GM19438 (cell line): ENCODE data around the gene WDR91.

ENCODE experiments used
- ATAC-seq: cut with Tn5 transposase; IDR thresholded peaks from one replicate; pipeline ENCODE4 v1.9.1; 2021; ENCODE audit warnings: low read depth; ENCODE audit not compliant: unreplicated experiment

Gene WDR91

GRCh38 chr7:135165862-135166261 lies 45.5 kb downstream of the WDR91 start:
- ATAC-seq, result no peak

DNA sequence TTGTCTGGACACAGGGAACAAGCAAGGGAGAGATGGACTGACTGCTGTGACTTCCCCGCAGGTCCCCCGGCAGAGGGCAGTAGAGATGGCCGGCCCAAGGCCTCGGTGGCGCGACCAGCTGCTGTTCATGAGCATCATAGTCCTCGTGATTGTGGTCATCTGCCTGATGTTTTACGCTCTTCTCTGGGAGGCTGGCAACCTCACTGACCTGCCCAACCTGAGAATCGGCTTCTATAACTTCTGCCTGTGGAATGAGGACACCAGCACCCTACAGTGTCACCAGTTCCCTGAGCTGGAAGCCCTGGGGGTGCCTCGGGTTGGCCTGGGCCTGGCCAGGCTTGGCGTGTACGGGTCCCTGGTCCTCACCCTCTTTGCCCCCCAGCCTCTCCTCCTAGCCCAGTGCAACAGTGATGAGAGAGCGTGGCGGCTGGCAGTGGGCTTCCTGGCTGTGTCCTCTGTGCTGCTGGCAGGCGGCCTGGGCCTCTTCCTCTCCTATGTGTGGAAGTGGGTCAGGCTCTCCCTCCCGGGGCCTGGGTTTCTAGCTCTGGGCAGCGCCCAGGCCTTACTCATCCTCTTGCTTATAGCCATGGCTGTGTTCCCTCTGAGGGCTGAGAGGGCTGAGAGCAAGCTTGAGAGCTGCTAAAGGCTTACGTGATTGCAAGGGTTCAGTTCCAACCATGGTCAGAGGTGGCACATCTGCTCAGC lies 46.8 kb downstream of the WDR91 start:
- no peak for ATAC-seq

DNA sequence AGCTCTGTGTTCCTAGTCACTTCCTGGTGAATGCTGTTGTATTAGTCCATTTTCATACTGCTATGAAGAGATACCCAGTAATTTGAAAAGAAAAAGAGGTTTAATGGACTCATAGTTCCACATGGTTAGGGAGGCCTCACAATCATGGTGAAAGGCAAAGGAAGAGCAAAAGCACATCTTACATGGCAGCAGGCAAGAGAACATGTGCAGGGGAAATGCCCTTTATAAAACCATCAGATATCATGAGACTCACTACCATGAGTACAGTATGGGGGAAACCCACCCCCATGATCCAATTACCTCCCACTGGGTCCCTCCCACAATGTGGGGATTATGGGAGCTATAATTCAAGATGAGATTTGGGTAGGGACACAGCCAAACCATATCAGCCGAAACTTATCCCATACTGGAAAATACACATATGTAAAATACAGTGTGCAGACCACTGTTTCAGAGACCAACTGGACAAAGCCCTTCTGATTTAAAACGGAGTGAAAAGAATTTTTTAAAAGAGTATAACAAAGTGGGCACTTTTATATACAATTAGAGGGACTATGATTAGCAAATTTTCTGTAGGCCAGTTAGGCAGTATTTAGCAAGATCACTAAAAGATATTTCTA lies 48.8 kb downstream of the WDR91 start:
- no peak for ATAC-seq

GRCh38 chr7:135161669-135162068 lies 49.7 kb downstream of the WDR91 start:
- ATAC-seq, result no peak

DNA sequence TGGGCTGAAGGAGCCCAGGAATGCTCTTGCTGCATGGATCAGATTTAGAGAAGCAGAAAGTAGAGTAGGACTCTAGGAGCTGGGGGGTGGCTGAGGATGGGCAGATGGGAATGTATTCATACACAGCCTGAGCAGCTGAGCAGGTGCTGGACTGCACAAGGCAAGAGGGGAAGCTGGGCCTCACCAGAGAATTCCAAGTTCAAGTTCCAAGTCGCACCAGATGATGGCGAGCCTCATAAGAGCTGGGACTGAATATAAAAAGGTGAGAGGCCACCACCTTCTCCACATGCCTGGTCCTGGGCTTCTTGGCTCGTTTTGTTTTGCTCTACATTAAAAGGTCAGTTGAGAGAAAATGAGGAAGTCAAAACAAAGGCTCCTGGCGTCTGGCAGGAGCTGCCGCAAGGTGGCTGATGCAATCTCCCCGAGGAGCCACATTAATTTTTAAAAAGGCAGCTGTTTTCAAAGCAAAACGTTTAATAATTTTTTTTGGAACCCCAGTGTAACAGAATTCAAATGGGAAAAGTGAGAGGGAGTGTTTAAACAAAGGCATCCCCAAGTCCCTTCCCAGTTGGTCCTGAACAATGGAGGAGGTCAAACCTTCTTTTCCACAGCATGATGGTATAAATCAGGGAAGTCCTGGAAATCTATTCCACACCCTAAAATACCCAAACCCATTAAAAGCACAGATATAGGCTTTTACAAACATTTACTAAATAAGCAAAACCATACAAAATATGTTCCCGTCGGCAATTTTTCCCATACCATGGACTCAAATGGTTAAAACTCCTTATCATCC lies 50.3 kb downstream of the WDR91 start:
- no peak for ATAC-seq

DNA sequence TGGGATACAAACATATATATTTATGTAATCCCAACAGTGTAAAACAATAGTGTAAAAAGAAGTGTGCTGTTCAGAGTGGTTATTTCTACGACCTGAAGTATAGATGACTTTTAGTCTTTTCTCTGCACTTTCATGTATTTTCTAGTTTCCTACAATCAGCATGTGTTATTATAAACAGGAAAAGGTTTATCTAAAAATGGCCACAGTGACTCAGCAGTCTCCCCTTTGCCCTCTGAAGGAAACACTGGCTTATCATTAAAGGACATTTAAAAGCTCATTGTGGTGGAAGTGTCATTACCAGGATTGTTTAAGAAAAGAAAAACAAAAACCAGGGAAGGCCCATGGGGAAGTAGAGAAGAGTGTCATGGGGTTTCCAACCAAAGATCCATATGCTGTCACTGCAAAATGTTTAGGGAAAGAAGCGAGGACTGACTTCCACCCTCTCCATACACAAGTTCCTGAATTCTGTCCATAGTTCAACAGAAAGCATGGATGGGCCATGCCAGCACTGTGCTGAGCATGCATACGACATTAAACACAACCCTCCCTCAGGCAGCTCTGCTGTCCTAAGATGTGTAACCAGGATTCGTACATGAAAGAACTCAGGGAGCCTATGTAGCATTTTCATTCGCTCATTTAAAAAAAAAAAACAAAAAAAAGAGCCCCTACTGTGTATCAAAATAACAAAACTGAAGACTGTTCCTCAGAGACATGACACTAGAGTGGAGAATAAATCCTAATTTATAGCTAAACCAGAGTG lies 51.0 kb downstream of the WDR91 start:
- peak; percentile 63 for ATAC-seq

GRCh38 chr7:135159359-135160085 lies 51.8 kb downstream of the WDR91 start:
- ATAC-seq, result peak; percentile 10

DNA sequence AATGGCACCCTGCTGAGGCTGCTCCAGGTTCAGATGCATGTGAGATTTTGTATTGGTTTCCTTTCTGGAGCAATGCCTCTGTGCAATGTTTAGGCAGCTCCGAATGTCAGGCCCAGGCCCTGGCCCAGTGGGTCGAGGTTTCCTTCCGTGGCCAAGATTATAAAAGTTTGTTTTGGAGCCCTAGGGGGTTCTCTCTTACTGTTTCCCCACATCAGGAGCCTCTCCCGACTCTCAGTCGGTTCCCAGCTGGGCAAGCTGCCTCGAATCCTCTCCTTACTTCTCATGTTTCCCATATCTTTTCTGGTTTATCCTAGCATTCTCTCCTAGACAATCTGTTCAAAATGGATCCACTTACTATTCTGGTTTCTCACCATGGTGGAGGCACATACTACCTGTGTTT lies 52.5 kb downstream of the WDR91 start:
- no peak for ATAC-seq

DNA sequence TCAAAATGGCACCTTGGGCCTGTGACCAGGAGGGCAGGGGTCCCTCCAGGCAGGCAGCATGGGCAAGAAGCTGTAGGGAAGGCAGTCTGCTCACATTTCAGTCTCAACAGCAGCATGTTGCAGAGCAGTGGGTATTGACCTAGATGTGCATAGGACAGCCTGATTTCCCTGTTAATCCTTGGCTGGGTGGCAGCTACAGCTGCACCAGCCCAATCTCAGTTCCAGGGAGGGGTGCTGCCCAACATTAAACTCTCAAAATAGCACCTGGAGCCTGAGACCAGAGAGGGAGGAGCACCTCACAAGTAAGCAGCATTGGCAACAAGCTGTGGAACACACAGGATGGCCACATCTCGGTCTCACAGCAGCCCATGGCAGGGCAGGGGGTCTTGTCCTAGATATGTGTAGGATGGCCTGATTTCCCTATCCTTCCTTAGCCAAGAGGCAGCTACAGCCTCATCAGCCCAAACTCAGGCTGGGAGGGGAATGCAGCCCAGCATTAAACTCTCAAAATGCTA lies 53.1 kb downstream of the WDR91 start:
- no peak for ATAC-seq

GRCh38 chr7:135156290-135156689 lies 55.0 kb downstream of the WDR91 start:
- ATAC-seq, result no peak

- ATAC-seq, result no peak
Measured at GRCh38 chr7:135154734-135155133, 56.6 kb downstream of the WDR91 start.

GRCh38 chr7:135152442-135152841 lies 58.9 kb downstream of the WDR91 start:
- ATAC-seq, result no peak

- no peak for ATAC-seq
Measured at GRCh38 chr7:135151533-135151932, 59.8 kb downstream of the WDR91 start.

- ATAC-seq, result no peak
Measured at GRCh38 chr7:135151132-135151531, 60.2 kb downstream of the WDR91 start.

DNA sequence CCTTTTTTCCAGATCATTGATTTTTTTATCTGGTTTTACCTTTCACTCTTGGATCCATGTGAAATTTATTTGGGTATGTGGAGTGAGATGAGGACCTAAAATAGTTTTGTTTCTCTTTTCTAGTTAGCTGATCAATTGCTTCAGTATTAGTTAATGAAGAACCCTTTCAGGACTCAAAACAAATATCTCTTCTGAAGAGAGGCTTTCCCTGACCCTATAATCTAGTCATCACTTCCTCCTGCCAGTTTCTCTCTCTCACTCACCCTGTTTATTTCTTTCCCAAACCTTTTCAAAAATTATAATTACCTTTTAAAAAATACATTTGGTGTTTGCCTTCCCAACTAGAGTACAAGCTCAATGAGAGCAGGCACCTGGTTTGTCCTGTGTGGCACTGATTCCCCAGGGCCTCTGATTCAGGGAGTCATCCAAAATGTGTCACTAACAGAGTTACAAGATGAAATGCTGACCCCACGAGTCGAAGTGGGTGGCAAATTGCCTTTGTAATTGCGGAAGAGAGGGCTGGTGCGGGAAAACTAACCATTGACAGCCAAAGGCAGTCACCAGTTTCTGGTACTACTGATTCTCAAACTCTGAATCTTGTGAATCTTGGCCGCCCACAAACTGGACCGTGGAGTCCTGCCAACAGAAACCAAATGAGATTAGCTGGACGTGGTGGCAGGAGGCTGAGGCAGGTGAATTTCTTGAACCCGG lies 61.1 kb downstream of the WDR91 start:
- ATAC-seq, result no peak

DNA sequence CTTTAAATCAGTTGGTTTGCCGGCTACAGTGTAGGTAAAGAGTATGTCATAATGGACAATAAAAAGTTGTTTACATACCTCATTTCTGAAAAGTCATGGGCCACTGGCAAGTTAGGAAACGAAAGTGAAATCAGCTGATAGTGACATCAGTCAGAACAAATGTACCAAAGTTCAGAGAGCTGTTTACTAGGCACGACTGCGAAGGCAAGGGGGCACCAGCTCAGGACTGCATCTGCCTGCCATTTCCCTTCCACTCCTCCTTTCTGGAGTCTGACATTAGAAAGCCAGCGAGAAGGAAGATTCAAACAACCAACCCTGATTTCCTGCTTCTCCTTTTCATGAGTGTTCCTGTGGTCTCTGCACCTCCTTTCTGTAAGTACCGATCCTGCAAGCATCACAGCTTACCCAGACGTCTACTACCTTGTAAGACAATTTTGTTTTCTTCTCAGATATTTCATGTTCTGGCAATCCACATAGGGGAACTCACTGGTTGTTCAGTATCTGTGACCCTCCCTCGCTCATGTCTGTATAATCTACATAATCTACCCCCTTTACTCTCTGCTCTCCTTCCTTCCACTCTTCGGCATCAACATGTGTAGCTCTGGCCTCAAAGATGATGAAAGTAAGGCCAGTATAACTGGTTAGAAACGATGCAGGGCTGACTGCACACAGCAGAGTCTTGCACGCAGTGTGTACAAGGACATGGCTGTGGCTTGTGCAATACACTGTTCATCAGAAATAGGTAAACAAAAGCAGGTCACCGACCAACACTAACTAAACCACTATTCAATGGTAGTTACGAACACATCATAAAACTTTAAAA lies 63.2 kb downstream of the WDR91 start, which contains the start of gene TMEM140:
Gene TMEM140 (plus strand): TSS at position 174 of the 823 bp plus-strand sequence. CDS start 16,370 bp downstream, outside the sequence.
- peak; percentile 58 for ATAC-seq

- ATAC-seq, result peak; percentile 19
Measured at GRCh38 chr7:135147341-135147898, 63.9 kb downstream of the WDR91 start.
